GM18502 (cell line): ENCODE results near the gene PHF1.

Experiments
- ATAC-seq: cut with Tn5 transposase; IDR thresholded peaks from one replicate; pipeline ENCODE4 v1.9.1; 2021; ENCODE audit warnings: mild to moderate bottlenecking; ENCODE audit not compliant: unreplicated experiment, poor library complexity

PHF1 gene

GRCh38 chr6:33417128-33417902 lies 6.5 kb downstream of the PHF1 start:
- ATAC-seq, result no peak

GRCh38 chr6:33417903-33418689 lies 7.3 kb downstream of the PHF1 start, which contains the start of gene CUTA:
TSS of gene CUTA (minus strand) at chr6:33418107. CDS start at chr6:33418000, 107 bp downstream.
- peak; percentile 85 for ATAC-seq

- ATAC-seq, result no peak
Measured at GRCh38 chr6:33418690-33419291, 8.0 kb downstream of the PHF1 start.

GRCh38 chr6:33419580-33420490 lies 9.0 kb downstream of the PHF1 start, which contains the start of gene SYNGAP1:
TSS of gene SYNGAP1 (plus strand) at chr6:33420065. CDS start at chr6:33420265, 200 bp downstream.
- no peak for ATAC-seq

- ATAC-seq, result no peak
Measured at GRCh38 chr6:33420491-33421343, 9.9 kb downstream of the PHF1 start.

GRCh38 chr6:33421344-33421643 lies 10.5 kb downstream of the PHF1 start:
- no peak for ATAC-seq

- ATAC-seq, result no peak
Measured at GRCh38 chr6:33423777-33424176, 13.0 kb downstream of the PHF1 start.

- ATAC-seq, result no peak
Measured at GRCh38 chr6:33424855-33425667, 14.2 kb downstream of the PHF1 start.

- ATAC-seq, result peak; percentile 41
Measured at GRCh38 chr6:33425668-33426577, 15.1 kb downstream of the PHF1 start.

- no peak for ATAC-seq
Measured at GRCh38 chr6:33426590-33427511, 16.0 kb downstream of the PHF1 start.

GRCh38 chr6:33427585-33428223 lies 16.9 kb downstream of the PHF1 start:
- no peak for ATAC-seq

- no peak for ATAC-seq
Measured at GRCh38 chr6:33428224-33428965, 17.6 kb downstream of the PHF1 start.

GRCh38 chr6:33428966-33429749 lies 18.3 kb downstream of the PHF1 start:
- no peak for ATAC-seq

GRCh38 chr6:33429750-33430052 lies 18.9 kb downstream of the PHF1 start:
- ATAC-seq, result no peak

- ATAC-seq, result no peak
Measured at GRCh38 chr6:33430334-33430733, 19.5 kb downstream of the PHF1 start.
